ENCODE measurements around the gene PEAK3. TPM values are rescaled to one million over a fixed set of nuclear protein-coding genes. Genes with fewer than 3 reads are reported as not detected.

PEAK3 gene
- total RNA-seq, 1 donor from 2014 or later: 4.5 TPM

DNA sequence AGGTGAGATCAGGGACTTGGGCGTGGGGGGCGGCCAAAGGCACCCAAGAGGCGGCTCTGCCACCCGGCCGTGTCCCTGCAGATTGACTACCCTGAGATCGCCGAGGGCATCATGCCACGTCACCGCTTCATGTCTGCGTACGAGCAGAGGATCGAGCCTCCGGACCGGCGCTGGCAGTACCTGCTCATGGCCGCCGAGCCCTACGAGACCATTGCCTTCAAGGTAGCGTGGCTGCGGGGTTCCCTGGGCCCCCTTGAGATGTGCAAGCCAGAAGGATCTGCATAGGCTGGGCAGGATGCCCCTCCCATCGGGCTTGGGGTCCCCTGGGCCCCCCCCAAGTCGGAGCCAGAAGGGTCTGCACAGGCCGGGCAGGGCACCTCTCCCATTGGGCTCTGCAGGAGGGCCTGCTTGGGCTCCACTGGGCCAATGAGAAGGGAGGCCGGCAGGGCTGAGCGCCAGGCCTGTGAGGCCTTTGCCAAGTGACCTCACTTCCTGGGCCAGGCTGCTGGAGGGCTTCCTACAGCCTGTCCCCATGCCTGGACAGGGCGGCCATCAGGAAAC, 35.1 kb downstream of the PEAK3 start:
- intact Hi-C loops (cut with DNase I): no loop called here
- Histone ChIP-seq H3K27ac (no peak overlapping the region), H3K4me1 (peaks cover 28% of the 10 kb centered on the region), H3K27me3 (peaks cover 27% of the 10 kb centered on the region), H3K36me3 (peaks cover 46% of the 10 kb centered on the region), H3K4me3 (no peak overlapping the region), H3K9me3 (no peaks in the 10 kb centered on the region)
- no peak for DNase-seq
- TF ChIP-seq, protein P1, sequence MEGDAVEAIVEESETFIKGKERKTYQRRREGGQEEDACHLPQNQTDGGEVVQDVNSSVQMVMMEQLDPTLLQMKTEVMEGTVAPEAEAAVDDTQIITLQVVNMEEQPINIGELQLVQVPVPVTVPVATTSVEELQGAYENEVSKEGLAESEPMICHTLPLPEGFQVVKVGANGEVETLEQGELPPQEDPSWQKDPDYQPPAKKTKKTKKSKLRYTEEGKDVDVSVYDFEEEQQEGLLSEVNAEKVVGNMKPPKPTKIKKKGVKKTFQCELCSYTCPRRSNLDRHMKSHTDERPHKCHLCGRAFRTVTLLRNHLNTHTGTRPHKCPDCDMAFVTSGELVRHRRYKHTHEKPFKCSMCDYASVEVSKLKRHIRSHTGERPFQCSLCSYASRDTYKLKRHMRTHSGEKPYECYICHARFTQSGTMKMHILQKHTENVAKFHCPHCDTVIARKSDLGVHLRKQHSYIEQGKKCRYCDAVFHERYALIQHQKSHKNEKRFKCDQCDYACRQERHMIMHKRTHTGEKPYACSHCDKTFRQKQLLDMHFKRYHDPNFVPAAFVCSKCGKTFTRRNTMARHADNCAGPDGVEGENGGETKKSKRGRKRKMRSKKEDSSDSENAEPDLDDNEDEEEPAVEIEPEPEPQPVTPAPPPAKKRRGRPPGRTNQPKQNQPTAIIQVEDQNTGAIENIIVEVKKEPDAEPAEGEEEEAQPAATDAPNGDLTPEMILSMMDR (IDR thresholded peaks at IDR 0.05): no peak
- ATAC-seq: peak; percentile 4

DNA sequence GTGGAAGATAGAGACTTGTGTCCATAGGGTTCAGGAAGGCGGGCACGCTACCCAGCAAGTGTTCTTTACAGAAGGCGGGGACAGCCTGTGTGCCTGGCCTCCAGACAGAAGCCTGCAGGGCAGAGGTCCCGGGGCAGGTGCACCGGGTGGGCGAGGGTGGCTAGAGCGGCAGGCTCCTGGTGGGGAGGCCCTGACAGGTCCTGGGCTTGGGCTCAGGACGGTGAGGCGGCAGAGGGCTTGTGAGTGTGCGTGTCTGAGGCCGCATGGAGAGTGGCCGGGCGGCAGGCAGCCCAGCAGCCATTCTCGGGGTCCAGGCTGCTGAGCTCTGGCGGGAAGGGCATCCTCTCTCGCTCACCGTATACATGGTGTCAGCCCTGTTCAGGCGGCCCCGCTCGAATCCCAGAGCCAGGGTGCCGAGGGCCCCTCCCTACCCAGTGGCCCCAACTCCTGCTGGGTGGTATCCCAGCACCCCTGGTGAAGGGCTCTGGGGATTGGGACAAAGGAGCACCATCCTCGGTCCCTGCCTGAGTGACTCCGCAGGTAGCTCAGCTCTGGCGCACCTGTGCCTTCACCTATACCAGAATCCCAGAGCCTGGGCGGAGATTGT, 35.9 kb downstream of the PEAK3 start:
- Histone ChIP-seq H3K9me3 (no peaks in the 10 kb centered on the region), H3K36me3 (peaks cover 46% of the 10 kb centered on the region), H3K4me1 (peaks cover 32% of the 10 kb centered on the region), H3K27ac (no peak overlapping the region), H3K27me3 (peaks cover 22% of the 10 kb centered on the region), H3K4me3 (no peak overlapping the region)
- DNase-seq (no peak), ATAC-seq (no peak)
- intact Hi-C loops (cut with DNase I): no loop called here
- TF ChIP-seq, protein P1 (IDR thresholded peaks at IDR 0.05): no peak

GRCh38 chr19:2245273-2245672, 36.7 kb downstream of the PEAK3 start:
- DNase-seq (no peak), ATAC-seq (no peak)
- intact Hi-C loops (cut with DNase I): no loop called here
- H3K4me1 ChIP-seq: peaks cover 33% of the 10 kb centered on the region
- peaks cover 46% of the 10 kb centered on the region for H3K36me3 ChIP-seq
- H3K9me3 ChIP-seq: no peaks in the 10 kb centered on the region
- H3K27me3 ChIP-seq: peaks cover 14% of the 10 kb centered on the region
- H3K27ac ChIP-seq: no peak overlapping the region
- H3K4me3 ChIP-seq: no peak overlapping the region
- TF ChIP-seq, protein P1 (IDR thresholded peaks at IDR 0.05): no peak

DNA sequence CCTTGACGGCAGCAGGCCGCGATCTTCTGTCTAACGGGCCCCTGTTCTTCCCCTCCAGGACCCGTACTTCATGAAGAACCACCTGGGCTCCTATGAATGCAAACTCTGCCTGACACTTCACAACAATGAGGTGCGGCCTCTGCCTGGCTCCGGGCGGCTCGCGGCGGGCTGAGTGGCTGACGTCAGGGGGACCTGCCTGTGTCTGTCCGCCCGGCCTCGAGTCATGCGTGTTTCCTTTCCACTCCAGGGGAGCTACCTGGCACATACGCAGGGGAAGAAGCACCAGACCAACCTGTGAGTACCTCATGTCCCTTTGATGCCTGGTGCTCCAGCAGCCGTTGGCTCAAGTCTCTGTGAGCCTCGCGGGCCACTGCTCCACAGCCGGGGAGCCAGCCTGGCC, 37.5 kb downstream of the PEAK3 start:
- ATAC-seq (no peak), DNase-seq (no peak)
- Histone ChIP-seq H3K27ac (no peak overlapping the region), H3K27me3 (peaks cover 6% of the 10 kb centered on the region), H3K4me1 (peaks cover 38% of the 10 kb centered on the region), H3K9me3 (no peaks in the 10 kb centered on the region), H3K4me3 (no peak overlapping the region), H3K36me3 (peaks cover 46% of the 10 kb centered on the region)
- intact Hi-C loops (cut with DNase I): no loop called here
- TF ChIP-seq, protein P1 (IDR thresholded peaks at IDR 0.05): no peak

DNA sequence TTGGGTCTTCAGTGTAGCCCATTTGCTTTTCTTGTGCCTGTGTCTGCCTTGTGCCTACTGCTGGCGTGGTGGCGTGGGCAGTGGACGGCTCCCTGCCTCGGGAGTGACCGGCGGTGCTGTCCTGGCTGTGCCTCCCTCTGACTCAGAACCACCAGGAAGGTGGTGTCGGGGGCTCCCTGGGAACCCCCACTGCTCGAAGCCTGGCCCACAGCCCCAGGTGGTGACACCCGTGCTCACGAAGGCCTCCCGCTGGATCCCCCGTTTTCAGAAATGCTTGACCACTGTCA, 37.9 kb downstream of the PEAK3 start:
- DNase-seq (no peak), ATAC-seq (no peak)
- Histone ChIP-seq H3K27me3 (peaks cover 2% of the 10 kb centered on the region), H3K4me1 (peaks cover 42% of the 10 kb centered on the region), H3K36me3 (peaks cover 46% of the 10 kb centered on the region), H3K4me3 (no peak overlapping the region), H3K9me3 (no peaks in the 10 kb centered on the region), H3K27ac (no peak overlapping the region)
- intact Hi-C loops (cut with DNase I): no loop called here
- TF ChIP-seq, protein P1 (IDR thresholded peaks at IDR 0.05): no peak
